Inferior parietal cortex (tissue), 1 donor: ENCODE measurements around the gene SLC35E1.
A peak's percentile ranks its signal among the peaks of the same experiment; 100 is the strongest.

Experiments
- DNase-seq: peaks from one replicate; pipeline ENCODE4 v3.0.0-alpha.2; 2016; ENCODE audit errors: extremely low spot score

SLC35E1 gene

DNA sequence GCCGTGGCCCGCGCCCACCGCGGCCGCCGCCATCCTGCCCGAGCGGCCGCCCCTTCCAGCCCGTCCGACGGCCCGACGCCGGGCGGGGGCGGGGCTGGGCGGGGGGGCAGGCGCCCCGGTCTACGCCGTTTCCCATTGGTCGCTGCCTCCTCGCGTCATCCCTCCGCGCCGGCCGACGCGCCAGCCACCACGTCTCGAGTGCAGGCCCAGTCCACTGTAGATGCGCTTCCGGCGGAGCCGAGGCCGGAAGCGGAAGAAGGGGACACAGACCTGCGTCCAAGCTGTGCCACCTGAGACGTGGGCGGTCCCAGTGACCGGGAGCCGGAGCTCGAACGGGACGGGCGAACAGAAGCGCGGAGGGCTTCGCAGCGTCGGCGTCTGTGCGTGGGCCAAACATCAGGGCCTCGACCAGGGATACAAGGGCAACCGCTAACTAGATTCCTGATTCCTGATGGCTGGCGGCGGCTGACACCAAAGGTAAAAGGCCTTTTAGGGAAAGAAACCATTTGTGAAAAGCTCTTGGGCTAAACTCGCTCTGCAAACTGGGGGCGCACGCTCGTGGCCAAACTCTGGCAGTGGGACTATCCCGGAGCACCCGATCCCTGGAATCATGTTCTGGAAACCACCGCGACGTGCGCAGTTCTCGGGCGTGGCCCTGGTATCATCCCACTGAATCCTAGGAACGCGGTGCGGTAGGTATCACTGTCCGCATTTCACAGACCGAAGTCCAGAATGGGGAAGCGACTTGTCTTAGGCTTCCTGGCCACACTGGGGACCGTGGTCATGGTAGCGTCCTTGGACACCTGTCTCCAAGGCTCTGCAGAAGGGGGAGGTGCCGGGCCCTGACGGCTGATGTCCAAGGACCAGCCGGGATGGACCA lies at the start of gene SLC35E1:
Gene SLC35E1 (minus strand): TSS at position 84 of the 880 bp plus-strand sequence. CDS start 51 bp downstream, at position 33.
- peak; percentile 98 for DNase-seq

DNA sequence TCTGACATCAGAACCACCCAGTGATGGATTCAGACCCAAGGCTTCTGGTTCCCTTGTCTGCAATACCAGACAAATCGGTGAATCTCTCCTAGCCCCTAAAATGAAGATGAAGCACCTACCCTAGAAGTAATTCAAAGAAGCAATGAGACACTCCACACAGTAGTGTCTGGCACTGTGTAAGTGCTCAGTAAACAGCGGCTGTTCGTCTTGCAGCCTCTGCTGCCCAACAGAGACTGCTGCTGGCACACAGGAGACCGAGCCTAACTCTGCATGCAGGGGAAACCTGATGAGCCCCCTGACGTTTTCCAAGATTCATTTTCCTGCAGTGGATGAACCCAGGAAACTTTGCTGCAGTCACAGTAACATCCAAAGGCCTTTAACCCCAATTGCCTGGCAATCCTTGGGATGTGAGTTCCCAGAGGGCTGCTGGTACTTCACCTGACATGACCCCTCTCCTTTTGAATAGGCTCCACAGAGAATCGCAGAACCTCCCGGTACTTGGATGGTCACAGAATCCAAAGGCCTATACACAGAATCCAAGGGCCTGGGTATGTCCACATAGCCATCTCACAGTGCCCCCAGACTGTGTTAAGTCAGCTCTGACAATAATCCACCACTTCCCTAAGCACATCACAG lies 49.1 kb upstream of the SLC35E1 start:
- no peak for DNase-seq

DNA sequence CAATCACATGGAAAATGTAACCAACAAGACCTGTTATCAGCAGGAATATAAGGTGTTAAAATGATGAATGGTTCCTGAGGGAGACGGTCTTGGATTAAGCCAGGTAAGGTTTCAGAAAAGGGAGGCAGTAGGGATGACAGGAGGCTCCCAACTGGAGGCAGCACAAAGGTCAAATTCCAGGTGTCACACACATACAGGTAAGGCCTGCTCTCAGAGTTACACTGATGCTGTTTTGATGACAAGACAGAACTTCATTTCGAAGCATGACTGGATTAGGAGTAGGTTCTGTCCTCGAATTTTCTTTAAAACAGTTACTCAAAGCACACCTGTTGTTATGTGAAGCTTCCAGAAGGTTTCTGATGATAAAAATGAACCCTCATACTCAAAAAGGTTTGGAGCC lies 48.4 kb upstream of the SLC35E1 start:
- no peak for DNase-seq

DNA sequence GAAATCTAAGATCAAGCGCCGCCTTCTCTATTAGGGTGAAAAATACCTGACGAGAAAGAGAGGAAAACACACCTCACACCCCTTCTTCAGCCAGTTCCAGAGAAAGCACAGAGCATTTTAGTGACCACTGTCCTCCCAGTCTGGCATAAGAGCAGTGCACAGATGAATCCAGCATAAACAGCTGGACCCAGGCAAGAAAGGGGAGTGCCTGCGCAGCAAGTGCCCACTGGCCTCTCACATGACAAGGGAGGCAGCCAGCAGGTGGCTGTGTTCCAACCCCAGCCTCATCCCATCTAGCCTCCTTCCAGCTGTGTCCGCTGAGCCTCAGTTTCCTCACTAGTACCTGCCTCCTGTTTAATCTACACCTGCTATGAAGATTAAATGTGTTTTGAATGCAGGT lies 47.8 kb upstream of the SLC35E1 start:
- no peak for DNase-seq

DNA sequence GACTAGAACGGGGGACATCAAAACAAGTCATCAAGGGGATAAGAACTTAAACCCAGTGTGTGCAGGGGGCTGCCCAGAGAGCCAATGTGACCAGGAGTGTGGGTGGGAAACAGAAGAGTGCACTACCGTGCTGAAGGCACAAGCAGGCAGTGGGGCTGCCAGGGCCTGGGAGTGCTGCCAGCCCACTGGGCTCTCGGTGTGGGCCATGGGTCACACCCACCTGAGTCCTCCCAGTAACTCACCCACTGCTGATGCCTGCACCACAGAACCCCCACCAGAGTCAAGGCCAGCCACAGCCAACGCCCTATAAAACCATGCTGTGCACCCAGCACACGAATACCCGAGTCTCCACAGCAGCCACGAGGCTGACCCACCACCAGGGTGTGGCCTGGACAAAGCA lies 47.2 kb upstream of the SLC35E1 start:
- no peak for DNase-seq

DNA sequence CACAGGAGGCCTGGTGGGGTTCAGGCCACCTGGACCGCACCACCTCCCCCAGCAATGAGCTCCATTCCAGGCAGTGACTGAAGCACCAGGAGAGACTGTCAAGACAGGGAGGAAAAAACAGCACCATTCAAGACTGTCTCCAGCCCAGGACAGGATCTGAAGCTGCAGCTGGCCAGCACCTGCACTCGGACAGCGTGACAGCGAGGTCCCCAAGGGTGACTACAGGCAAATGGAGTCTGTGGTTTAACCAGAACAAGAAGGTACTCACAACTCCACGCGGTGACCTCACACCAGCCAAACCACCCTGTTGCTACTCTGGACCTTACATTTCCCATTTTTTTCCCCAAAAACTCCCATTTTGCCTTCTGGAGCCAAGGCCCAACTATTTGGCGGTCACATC lies 46.0 kb upstream of the SLC35E1 start:
- no peak for DNase-seq

DNA sequence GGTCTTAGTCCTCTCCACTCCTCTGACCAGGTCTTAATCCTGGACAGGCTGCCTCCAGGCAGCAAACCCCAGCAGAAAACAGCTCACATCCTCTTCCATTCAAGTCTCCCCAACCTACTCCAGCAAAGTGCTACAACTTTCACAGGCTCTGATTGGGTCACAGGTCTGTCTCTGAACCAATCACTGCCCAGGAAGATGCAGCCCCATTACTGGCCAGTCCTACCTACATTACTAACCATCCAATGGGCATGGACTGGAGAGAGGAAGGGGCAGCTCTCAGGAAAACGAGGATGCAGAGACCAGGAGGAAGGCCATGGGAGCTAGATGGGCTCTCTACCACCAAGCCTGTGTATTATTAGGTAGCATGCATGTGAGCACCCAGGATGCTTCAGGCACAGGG lies 43.6 kb upstream of the SLC35E1 start:
- no peak for DNase-seq

DNA sequence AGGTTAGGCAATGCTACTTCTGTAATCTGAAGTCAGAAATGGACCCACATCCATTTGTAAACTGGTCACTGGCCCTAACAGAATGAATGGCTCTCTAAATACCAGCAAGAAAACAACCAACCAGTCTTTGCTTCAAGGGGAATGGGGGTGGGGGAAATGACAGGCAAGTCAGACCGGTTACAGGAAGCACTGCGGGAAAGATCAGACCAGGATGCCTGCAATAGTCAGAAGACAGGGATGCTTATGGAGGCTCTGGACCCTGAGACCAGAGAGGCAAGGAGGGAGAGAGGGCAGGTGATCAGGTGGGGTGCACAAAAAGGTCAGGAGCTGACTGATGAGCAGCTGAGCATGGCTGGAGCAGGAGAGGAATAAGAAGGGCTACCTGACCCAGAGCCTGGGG lies 42.7 kb upstream of the SLC35E1 start:
- DNase-seq = no peak

DNA sequence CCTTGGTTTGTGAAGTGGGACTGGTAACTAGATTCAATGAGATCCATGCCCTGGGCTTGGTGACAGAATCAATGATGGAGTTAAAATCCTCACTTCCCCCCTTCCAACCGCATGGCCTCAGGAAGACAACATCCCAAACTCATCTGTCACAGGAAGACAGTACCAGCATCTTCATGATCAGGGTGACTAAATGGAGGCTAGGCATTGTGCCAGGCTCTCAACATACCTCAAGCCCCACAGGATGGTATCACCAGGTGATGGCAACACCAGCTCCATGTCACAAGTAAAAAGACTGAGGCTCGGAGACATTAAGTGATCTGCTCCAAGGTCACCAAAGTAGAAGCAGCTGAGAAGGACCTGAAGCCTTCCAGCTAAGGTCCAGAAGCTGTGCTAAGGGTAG lies 41.6 kb upstream of the SLC35E1 start:
- DNase-seq = no peak

DNA sequence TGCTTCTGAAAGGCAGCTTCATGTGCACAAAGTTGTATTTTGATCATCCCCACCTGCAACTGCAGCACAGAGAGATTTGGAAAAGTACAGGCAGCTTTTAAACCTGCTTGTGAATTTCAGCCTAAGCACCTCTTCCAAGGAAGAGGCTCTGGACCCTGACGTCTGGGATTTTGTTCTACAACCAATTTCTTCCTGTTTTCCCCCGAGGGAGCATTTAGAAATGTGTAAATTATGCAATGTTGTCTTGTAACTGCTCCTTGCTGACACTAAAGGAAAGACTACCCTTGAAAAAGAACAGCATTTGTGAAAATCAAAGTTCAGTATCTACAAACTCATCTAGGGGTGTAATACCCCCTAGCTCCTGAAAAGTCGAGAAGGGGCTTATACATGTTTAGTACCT lies 40.4 kb upstream of the SLC35E1 start:
- no peak for DNase-seq

DNA sequence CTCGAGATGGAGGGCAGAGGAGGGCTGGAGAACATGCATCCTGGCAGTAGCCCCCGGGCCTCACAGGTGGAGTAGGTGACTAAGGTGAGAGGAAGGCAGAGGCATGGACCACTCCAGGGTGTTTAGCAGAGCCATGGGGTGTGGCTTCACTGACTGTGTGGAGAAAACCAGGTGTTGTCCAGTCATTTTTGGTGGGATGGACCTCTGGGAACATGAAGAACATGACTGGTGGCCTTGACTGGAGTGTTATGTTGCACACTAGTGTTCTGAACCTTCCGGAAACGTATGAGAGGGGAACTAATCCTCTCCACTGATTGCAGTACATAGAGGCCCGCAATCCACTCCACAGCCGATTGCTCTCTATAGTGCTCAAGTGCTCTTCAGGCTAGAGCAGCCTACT lies 38.9 kb upstream of the SLC35E1 start:
- no peak for DNase-seq

DNA sequence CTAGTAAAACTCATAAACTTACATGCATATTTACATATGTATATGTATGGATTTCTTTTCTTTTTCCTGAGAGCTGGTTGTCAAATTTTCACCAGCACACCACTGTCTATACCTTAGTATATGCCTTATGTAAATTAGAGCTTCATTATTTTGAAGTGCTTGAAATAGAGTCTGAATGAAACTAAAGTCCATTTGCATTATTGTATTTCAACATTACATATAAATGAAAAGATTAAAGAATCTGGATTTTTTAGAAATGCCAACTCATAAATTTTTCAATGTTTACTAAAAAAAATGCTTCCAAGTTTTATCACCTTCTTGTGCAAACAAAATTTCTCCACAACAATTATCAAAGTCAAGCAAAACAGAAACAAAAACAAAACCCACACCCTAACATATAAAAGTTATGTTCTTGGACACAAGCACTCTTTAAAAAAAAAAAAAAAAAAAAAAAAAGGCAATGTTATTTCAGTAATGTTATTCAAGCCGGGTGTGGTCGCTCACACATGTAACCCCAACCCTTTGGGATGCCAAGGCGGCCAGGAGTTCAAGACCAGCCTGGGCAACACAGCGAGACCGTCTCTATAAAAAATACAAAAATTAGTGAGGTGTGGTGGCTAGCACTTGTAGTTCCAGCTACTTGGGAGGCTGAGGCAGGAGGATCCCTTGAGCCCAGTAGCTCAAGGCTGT lies 37.4 kb upstream of the SLC35E1 start:
- no peak for DNase-seq

DNA sequence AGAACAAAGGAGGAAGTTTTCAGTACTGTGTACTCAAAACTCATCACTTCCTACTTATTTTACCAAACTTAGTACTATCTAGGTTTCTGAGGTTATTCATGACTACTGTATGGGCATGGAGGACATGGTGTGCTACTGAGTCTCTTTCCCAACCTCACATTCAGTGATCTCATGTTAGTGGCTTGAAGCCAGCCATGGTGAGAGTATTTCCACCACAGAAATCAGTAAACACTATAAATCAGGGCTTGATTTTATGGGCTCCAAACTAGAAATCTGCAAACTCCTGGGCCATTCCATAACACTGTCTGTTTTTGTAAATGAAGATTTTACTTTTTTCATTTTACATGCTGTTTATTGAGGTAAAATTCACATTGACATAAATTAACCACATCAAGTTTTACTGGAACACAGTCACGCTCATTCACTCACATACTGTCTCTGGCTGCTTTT lies 36.1 kb upstream of the SLC35E1 start:
- peak; percentile 43 for DNase-seq

DNA sequence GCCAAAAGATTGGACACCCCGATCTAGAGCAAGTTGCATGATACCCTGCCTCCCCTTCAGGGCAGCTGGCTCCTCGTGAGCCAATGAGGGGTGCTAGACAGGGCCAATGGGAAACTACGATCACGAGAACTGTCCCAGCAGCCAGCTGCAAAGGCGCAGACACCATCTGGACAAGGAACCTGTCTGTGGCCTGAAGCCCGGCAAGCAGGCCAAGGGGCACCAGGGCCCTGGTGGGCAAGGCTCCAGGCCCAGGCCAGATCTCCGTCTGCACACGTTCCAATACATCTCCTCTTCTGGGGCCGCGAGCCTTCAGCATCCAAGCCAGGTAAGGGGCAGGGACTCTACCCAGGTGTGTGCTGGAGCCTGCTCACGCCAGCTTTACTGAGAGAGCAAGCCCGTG lies 35.6 kb upstream of the SLC35E1 start:
- DNase-seq = no peak

DNA sequence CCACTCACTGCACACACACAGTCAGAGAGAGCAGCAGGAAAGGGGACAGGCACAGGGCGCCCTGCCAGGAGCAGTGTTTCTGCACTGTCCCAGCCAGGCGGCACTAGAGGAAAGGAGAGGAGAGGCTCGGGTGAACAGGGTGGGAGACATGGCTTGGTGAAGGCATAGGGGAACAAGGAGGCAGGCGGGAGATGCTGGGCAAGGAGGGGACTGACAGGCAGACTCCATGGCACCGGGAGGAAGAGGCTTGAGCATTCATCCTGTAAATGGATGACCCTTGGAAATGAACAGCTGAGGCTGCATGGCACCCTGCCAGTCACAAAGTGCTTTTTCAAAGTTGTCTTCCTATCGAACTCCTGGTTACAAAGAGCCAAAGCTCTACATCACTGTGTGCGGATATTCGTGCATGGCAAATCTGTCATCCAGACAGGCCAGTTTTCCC lies 33.4 kb upstream of the SLC35E1 start:
- no peak for DNase-seq

DNA sequence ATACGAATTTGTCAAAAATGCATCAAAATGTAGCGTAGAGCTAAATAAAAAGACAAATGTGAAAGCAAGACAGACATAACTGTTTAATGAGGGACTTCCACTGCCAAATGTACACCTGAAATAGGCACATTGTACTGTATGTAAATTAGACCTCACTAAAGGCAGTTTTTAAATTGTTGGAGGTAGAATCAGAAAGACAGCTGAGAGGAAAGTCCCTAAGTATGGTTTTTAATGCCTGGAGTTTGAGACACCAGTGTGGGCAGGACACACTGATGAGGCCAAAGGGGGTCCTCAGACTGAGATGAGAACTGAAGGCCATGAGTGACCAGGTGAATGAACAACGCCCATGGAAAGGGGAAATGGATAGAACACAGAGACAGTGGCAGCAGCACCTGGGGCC lies 32.9 kb upstream of the SLC35E1 start:
- DNase-seq = no peak

DNA sequence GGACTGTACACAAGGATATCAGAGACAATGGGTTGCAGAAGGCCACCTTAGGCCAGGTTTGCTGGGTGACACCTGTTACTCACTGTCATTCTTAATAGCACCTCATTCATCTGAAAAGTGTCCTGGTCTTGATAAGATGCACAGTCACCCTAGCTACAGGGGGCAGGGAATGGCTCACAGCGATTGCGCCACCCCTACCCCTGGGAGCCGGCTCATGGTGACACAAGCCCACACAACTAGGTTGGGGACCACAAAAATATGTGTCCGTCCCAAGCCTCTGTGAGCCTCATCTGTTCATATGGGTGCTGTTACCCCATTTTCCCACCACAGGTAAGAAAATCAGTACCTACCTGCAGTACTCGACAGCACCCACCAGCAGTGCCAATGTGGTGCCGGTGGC lies 32.4 kb upstream of the SLC35E1 start:
- DNase-seq = no peak

DNA sequence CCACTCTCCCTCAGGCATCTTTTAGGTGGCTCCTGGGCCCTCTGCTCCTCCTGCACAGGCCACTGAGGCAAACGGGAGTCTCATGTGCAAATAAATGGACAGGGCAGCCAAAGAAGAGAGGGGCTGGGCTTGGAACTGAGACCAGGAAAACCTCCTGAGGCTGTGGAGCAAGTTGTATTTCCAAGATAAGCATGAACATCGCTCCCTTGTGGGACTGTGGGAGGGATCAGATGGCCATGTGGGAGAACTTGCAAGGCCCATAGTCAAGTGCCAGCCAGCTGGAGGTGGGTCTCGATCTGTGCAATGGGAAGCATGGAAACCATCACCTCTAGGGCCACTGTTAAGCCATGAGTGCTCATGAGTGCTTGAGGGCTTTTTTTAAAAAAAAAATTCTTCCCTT lies 30.9 kb upstream of the SLC35E1 start:
- DNase-seq = no peak

DNA sequence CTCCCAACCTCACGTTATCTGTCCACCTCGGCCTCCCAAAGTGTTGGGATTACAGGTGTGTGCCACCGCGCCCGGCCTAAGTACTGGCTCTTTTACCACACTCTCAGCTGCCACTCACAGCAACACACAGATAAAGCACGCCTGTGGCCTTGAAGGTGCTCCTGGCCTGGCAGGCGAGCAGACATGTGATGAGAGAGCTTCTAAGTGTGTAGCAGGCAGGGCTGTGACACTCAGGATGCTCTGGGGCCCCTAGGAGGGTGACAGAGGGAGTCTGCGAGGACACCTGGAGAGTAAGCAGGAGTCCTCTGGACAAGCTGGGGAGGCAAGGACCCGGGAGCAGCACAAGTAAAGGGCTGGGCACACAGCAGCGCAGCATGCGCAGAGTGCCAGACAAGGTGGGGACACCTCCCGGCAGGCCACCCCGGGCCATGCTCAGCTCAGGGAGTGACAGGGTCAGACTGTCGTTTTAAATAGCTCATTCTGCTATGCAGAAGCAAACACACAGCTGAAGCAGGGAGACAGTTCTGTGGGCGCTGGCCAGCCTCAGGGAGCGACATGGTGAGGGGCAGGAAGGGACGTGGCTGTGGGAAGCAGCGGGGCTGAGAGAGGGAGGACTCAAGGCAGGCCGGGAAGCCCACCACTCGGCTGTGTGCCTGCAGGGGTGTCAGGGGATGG lies 29.3 kb upstream of the SLC35E1 start:
- DNase-seq = no peak

DNA sequence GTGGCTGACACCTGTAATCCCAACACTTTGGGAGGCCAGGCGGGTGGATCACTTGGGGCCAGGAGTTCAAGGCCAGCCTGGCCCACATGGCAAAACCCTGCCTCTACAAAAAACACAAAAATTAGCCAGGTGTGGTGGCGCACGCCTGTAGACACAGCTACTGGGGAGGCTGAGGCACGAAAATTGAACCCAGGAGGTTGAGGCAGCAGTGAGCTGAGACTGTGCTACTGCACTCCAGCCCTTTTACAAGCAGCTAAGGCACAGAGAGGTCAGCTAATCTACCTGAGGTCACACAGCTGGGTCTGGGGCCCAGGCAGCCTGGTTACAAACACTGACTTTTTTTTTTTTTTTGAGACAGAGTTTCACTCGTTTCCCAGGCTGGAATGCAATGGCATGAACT lies 28.6 kb upstream of the SLC35E1 start:
- no peak for DNase-seq

DNA sequence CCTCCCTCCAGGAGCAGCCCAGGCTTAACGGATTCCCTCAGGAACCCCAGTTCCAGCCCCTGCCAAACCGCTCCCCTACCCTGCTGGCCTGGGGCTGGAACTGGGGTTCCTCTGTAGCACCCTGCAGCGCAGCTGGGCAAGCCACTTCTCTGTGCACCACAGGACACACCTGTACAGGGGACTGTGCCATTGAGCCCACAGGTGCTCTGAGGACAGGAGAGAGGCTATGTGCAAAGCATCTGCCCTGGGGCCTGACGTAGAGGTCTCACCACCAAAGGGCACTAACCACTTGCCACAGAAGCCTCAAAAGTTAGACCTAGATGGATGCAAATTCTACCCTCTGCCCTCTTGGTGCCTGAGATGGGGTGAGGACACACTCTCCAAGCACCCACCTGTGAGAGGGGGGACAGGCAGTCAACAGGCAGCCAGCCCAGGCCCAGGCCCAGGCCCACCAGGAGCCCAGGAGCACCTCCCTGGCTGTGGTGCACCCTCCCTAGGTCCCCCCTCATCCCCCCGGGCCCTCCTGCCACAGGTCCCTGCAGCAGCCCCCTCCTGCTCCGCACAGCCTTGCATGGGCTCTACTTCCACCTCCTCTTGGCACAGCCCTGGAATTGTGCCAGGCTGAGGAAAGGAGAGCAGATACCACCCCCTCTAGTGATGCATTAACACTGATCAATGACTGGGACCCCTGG lies 27.6 kb upstream of the SLC35E1 start:
- DNase-seq = no peak
